GM23338 (cell line): ENCODE measurements around the gene TMCO5A. TPM values are rescaled to one million over a fixed set of nuclear protein-coding genes. Genes with fewer than 3 reads are reported as not detected.

Experiments
- ATAC-seq: fragments of 200-7000 bp; cut with Tn5 transposase; 3 replicates; pipeline ENCODE4 v1.9.1; 2020
- DNase-seq: peaks from one replicate; pipeline ENCODE4 v3.0.0-alpha.2; 2015; ENCODE audit warnings: low spot score
- H2AFZ ChIP-seq: fragments of 200-600 bp; sonication (generic); 2 replicates; pipeline ENCODE4 v1.8.0; 2016; ENCODE audit warnings: antibody characterized with exemption, mild to moderate bottlenecking, moderate library complexity
- H3F3A ChIP-seq: fragments of 200-600 bp; sonication (generic); replicated peaks from 2 replicates; pipeline ENCODE4 v1.8.0; 2017; ENCODE audit warnings: antibody characterized with exemption, mixed run types, low read depth
- H3K27ac ChIP-seq: fragments of 200-600 bp; sonication (generic); 2 replicates; pipeline ENCODE4 v1.6.1; 2016; ENCODE audit warnings: low read depth
- H3K27me3 ChIP-seq: fragments of 200-600 bp; sonication (generic); 2 replicates; pipeline ENCODE4 v1.8.0; 2016; ENCODE audit warnings: mild to moderate bottlenecking, mixed run types, moderate library complexity; ENCODE audit not compliant: insufficient read depth
- H3K36me3 ChIP-seq: fragments of 200-600 bp; sonication (generic); 2 replicates; pipeline ENCODE4 v1.8.0; 2016; ENCODE audit warnings: mild to moderate bottlenecking; ENCODE audit not compliant: insufficient read depth
- H3K4me1 ChIP-seq: fragments of 200-600 bp; sonication (generic); 2 replicates; pipeline ENCODE4 v1.8.0; 2016; ENCODE audit warnings: mild to moderate bottlenecking, moderate library complexity; ENCODE audit not compliant: insufficient read depth
- H3K4me2 ChIP-seq: fragments of 200-600 bp; sonication (generic); 2 replicates; pipeline ENCODE4 v1.7.1; 2017; ENCODE audit warnings: mixed run types
- H3K4me3 ChIP-seq: fragments of 200-600 bp; sonication (generic); 2 replicates; pipeline ENCODE4 v1.6.1; 2016; ENCODE audit warnings: mixed run types
- H3K79me2 ChIP-seq: fragments of 200-600 bp; sonication (generic); replicated peaks from 2 replicates; pipeline ENCODE4 v1.8.0; 2017; ENCODE audit warnings: mild to moderate bottlenecking; ENCODE audit not compliant: insufficient read depth
- H3K9me2 ChIP-seq: fragments of 200-600 bp; sonication (generic); 2 replicates; pipeline ENCODE4 v1.8.0; 2017; ENCODE audit not compliant: insufficient read depth
- H4K20me1 ChIP-seq: fragments of 200-600 bp; sonication (generic); replicated peaks from 2 replicates; pipeline ENCODE4 v1.8.0; 2017; ENCODE audit warnings: mild to moderate bottlenecking; ENCODE audit not compliant: insufficient read depth
- H3K27ac Mint-ChIP-seq: 2 replicates; pipeline ENCODE4 v1.8.0; 2020; ENCODE audit warnings: inconsistent platforms, mild to moderate bottlenecking, moderate library complexity, mixed read lengths
- H3K27me3 Mint-ChIP-seq: 3 replicates; pipeline ENCODE4 v1.8.0; 2022; ENCODE audit warnings: low read depth, mild to moderate bottlenecking, moderate library complexity, mixed read lengths, inconsistent platforms; ENCODE audit not compliant: insufficient read depth, poor library complexity
- H3K36me3 Mint-ChIP-seq: 3 replicates; pipeline ENCODE4 v1.8.0; 2021; ENCODE audit warnings: low read depth, mild to moderate bottlenecking, inconsistent platforms, moderate library complexity, mixed read lengths
- H3K4me1 Mint-ChIP-seq: 3 replicates; pipeline ENCODE4 v1.8.0; 2020; ENCODE audit warnings: mild to moderate bottlenecking, inconsistent platforms, mixed read lengths
- H3K4me3 Mint-ChIP-seq: 3 replicates; pipeline ENCODE4 v1.8.0; 2021; ENCODE audit warnings: moderate library complexity, mild to moderate bottlenecking, inconsistent platforms, mixed read lengths
- H3K9me3 Mint-ChIP-seq: 3 replicates; pipeline ENCODE4 v1.8.0; 2020; ENCODE audit warnings: moderate library complexity, mild to moderate bottlenecking, inconsistent platforms, mixed read lengths
- CREB1 ChIP-seq: fragments of 250-450 bp; sonication (Bioruptor Pico); IDR thresholded peaks from 2 replicates; pipeline ENCODE4 v1.5.0; 2020; ENCODE audit warnings: low read depth, mild to moderate bottlenecking, moderate library complexity
- EZH2 ChIP-seq: fragments of 200-600 bp; sonication (generic); IDR thresholded peaks from one replicate; pipeline ENCODE4 v1.8.0; 2017; ENCODE audit warnings: antibody characterized with exemption, mild to moderate bottlenecking, low read depth; ENCODE audit not compliant: unreplicated experiment
- EZH2phosphoT487 ChIP-seq: fragments of 200-600 bp; sonication (generic); IDR thresholded peaks from one replicate; pipeline ENCODE4 v1.8.1; 2018; ENCODE audit warnings: antibody characterized with exemption; ENCODE audit not compliant: unreplicated experiment
- JUNB ChIP-seq: IDR thresholded peaks from one replicate; pipeline ENCODE4 v1.6.1; 2016; ENCODE audit warnings: antibody characterized with exemption; ENCODE audit not compliant: unreplicated experiment
- NANOG ChIP-seq: IDR thresholded peaks from 2 replicates; pipeline ENCODE4 v1.6.1; 2016; ENCODE audit warnings: antibody characterized with exemption, borderline replicate concordance
- POLR2AphosphoS5 ChIP-seq: IDR thresholded peaks from 2 replicates; pipeline ENCODE4 v1.6.1; 2016; ENCODE audit warnings: antibody characterized with exemption, low read depth
- STAT1 ChIP-seq: IDR thresholded peaks from one replicate; pipeline ENCODE4 v1.6.1; 2016; ENCODE audit warnings: antibody characterized with exemption; ENCODE audit not compliant: unreplicated experiment
- ZNF114 ChIP-seq: fragments of 250-450 bp; sonication (Bioruptor Pico); IDR thresholded peaks from 2 replicates; pipeline ENCODE4 v1.5.0; 2020; ENCODE audit warnings: mild to moderate bottlenecking, moderate library complexity
- ZNF331 ChIP-seq: fragments of 250-450 bp; sonication (Bioruptor Pico); IDR thresholded peaks from 2 replicates; pipeline ENCODE4 v1.5.0; 2020; ENCODE audit warnings: low read depth, mild to moderate bottlenecking, moderate library complexity
- long read RNA-seq: library from polyadenylated mRNA; unstranded; transcript quantifications from one replicate; pipeline ENCODE4 v2.0.0, GENCODE V29; 2020; ENCODE audit not compliant: unreplicated experiment
- polyA plus RNA-seq: library from polyadenylated mRNA; unstranded; fragments of >200 nt; fragmentation: Nextera tagmentation; extraction: Ambion mirVana; gene quantifications from 2 replicates; pipeline ENCODE4 v1.2.1, GENCODE V29; 2016
- total RNA-seq: library from RNA; depleted of rRNA; stranded (reverse); fragments of >200 nt; shearing (Covaris generic); gene quantifications from 2 replicates; pipeline ENCODE4 v1.2.3, GENCODE V29; 2014; rRNA removed
- TF ChIP-seq, protein P1 (sequence below): IDR thresholded peaks from one replicate; pipeline ENCODE4 v1.6.1; 2018; ENCODE audit warnings: antibody characterized with exemption; ENCODE audit not compliant: unreplicated experiment
- TF ChIP-seq, protein P2 (sequence below): fragments of 250-450 bp; sonication (Bioruptor Pico); IDR thresholded peaks from 2 replicates; pipeline ENCODE4 v1.5.0; 2020; ENCODE audit warnings: mild to moderate bottlenecking, moderate library complexity

TMCO5A gene
- total RNA-seq (not detected in 2 replicates), polyA plus RNA-seq (not detected in 2 replicates)
- long read RNA-seq: 0 reads

DNA sequence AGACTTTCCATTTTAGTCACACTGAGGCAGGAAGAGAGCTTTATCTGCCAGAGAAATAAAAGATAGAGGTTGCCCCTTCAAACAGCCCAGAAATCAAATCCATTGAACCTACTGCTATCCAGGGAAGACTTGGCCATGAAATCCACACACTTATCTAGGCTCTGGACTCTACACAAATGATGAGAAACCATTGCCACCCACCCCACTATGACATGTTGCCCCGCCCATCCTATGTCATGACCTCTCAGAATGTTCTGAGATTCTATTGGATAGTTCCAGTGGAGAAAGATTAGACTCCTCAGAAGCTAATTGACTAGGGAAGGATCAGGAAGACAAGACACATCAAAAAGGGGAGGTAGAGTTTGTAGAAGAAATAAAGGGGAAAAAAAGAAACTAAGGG, at the start of gene TMCO5A:
TSS of gene TMCO5A (plus strand) at position 301 of the 400 bp plus-strand sequence. CDS start 1,684 bp downstream, outside the sequence.
- Mint-ChIP-seq H3K27me3 (peaks cover 4% of the 10 kb centered on the region), H3K4me3 (no peak within 1 kb of the TSS), H3K36me3 (no peaks in the 10 kb centered on the region), H3K27ac (no peak within 1 kb of the TSS), H3K4me1 (no peaks in the 10 kb centered on the region), H3K9me3 (no peaks in the 10 kb centered on the region; the same call in 2 of the 3 replicates)
- no peak within 1 kb of the TSS for H2AFZ ChIP-seq
- TF ChIP-seq ZNF331 (CRISPR knock-in tag): no peak
- TF ChIP-seq ZNF114 (CRISPR knock-in tag): no peak
- TF ChIP-seq EZH2: no peak
- TF ChIP-seq JUNB: no peak
- no peak within 1 kb of the TSS for H3K4me3 ChIP-seq
- H3K36me3 ChIP-seq: no peaks in the 10 kb centered on the region
- peaks cover 15% of the 10 kb centered on the region; the same call in 1 of the 2 replicates for H3K9me2 ChIP-seq
- H3K27ac ChIP-seq: no peak within 1 kb of the TSS
- ATAC-seq (no peak), DNase-seq (no peak)
- no peaks in the 10 kb centered on the region for H3K27me3 ChIP-seq
- H3K4me1 ChIP-seq: no peaks in the 10 kb centered on the region
- no peaks in the 10 kb centered on the region for H3K79me2 ChIP-seq
- no peak within 1 kb of the TSS for H3K4me2 ChIP-seq
- H3F3A ChIP-seq: no peaks in the 10 kb centered on the region
- H4K20me1 ChIP-seq: no peaks in the 10 kb centered on the region

DNA sequence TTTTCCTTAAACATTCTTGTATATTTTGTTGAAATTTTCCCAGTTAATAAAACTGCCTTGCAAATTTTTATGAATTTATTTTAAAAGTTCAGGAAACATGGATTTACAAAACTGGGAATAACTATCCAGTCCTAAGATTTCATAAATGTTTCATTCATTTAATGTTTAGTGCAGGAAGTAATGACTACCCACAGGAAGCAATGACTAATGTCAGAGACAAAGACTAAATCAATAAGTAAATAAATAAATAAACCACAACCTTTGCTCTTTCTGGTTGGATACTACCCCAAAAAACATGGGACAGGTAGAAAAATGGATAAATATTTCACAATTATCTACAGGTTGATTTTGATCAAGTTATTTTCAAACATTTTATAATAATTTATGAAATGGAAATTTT, 48.8 kb upstream of the TMCO5A start:
- Histone ChIP-seq H3K79me2 (no peaks in the 10 kb centered on the region), H3K27ac (no peak overlapping the region), H3F3A (no peaks in the 10 kb centered on the region), H3K4me3 (no peak overlapping the region), H3K27me3 (no peaks in the 10 kb centered on the region), H3K36me3 (no peaks in the 10 kb centered on the region), H3K9me2 (no peaks in the 10 kb centered on the region; the same call in 1 of the 2 replicates), H3K4me2 (no peak overlapping the region), H4K20me1 (no peaks in the 10 kb centered on the region), H2AFZ (no peak overlapping the region), H3K4me1 (no peaks in the 10 kb centered on the region)
- Mint-ChIP-seq H3K4me1 (no peaks in the 10 kb centered on the region), H3K4me3 (no peak overlapping the region), H3K9me3 (no peaks in the 10 kb centered on the region), H3K27ac (no peak overlapping the region), H3K36me3 (no peaks in the 10 kb centered on the region), H3K27me3 (peaks cover 2% of the 10 kb centered on the region)
- DNase-seq: no peak
- ATAC-seq: no peak
- no peak for TF ChIP-seq POLR2AphosphoS5
- TF ChIP-seq, protein P1, sequence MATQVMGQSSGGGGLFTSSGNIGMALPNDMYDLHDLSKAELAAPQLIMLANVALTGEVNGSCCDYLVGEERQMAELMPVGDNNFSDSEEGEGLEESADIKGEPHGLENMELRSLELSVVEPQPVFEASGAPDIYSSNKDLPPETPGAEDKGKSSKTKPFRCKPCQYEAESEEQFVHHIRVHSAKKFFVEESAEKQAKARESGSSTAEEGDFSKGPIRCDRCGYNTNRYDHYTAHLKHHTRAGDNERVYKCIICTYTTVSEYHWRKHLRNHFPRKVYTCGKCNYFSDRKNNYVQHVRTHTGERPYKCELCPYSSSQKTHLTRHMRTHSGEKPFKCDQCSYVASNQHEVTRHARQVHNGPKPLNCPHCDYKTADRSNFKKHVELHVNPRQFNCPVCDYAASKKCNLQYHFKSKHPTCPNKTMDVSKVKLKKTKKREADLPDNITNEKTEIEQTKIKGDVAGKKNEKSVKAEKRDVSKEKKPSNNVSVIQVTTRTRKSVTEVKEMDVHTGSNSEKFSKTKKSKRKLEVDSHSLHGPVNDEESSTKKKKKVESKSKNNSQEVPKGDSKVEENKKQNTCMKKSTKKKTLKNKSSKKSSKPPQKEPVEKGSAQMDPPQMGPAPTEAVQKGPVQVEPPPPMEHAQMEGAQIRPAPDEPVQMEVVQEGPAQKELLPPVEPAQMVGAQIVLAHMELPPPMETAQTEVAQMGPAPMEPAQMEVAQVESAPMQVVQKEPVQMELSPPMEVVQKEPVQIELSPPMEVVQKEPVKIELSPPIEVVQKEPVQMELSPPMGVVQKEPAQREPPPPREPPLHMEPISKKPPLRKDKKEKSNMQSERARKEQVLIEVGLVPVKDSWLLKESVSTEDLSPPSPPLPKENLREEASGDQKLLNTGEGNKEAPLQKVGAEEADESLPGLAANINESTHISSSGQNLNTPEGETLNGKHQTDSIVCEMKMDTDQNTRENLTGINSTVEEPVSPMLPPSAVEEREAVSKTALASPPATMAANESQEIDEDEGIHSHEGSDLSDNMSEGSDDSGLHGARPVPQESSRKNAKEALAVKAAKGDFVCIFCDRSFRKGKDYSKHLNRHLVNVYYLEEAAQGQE: no peak
- TF ChIP-seq EZH2phosphoT487: no peak
- no peak for TF ChIP-seq ZNF114 (CRISPR knock-in tag)
- TF ChIP-seq, protein P2, sequence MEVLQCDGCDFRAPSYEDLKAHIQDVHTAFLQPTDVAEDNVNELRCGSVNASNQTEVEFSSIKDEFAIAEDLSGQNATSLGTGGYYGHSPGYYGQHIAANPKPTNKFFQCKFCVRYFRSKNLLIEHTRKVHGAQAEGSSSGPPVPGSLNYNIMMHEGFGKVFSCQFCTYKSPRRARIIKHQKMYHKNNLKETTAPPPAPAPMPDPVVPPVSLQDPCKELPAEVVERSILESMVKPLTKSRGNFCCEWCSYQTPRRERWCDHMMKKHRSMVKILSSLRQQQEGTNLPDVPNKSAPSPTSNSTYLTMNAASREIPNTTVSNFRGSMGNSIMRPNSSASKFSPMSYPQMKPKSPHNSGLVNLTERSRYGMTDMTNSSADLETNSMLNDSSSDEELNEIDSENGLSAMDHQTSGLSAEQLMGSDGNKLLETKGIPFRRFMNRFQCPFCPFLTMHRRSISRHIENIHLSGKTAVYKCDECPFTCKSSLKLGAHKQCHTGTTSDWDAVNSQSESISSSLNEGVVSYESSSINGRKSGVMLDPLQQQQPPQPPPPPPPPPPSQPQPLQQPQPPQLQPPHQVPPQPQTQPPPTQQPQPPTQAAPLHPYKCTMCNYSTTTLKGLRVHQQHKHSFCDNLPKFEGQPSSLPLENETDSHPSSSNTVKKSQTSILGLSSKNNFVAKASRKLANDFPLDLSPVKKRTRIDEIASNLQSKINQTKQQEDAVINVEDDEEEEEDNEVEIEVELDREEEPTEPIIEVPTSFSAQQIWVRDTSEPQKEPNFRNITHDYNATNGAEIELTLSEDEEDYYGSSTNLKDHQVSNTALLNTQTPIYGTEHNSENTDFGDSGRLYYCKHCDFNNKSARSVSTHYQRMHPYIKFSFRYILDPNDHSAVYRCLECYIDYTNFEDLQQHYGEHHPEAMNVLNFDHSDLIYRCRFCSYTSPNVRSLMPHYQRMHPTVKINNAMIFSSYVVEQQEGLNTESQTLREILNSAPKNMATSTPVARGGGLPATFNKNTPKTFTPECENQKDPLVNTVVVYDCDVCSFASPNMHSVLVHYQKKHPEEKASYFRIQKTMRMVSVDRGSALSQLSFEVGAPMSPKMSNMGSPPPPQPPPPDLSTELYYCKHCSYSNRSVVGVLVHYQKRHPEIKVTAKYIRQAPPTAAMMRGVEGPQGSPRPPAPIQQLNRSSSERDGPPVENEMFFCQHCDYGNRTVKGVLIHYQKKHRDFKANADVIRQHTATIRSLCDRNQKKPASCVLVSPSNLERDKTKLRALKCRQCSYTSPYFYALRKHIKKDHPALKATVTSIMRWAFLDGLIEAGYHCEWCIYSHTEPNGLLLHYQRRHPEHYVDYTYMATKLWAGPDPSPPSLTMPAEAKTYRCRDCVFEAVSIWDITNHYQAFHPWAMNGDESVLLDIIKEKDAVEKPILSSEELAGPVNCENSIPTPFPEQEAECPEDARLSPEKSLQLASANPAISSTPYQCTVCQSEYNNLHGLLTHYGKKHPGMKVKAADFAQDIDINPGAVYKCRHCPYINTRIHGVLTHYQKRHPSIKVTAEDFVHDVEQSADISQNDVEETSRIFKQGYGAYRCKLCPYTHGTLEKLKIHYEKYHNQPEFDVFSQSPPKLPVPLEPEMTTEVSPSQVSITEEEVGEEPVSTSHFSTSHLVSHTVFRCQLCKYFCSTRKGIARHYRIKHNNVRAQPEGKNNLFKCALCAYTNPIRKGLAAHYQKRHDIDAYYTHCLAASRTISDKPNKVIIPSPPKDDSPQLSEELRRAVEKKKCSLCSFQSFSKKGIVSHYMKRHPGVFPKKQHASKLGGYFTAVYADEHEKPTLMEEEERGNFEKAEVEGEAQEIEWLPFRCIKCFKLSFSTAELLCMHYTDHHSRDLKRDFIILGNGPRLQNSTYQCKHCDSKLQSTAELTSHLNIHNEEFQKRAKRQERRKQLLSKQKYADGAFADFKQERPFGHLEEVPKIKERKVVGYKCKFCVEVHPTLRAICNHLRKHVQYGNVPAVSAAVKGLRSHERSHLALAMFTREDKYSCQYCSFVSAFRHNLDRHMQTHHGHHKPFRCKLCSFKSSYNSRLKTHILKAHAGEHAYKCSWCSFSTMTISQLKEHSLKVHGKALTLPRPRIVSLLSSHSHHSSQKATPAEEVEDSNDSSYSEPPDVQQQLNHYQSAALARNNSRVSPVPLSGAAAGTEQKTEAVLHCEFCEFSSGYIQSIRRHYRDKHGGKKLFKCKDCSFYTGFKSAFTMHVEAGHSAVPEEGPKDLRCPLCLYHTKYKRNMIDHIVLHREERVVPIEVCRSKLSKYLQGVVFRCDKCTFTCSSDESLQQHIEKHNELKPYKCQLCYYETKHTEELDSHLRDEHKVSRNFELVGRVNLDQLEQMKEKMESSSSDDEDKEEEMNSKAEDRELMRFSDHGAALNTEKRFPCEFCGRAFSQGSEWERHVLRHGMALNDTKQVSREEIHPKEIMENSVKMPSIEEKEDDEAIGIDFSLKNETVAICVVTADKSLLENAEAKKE: no peak
- TF ChIP-seq NANOG: no peak
- TF ChIP-seq ZNF331 (CRISPR knock-in tag): no peak
- TF ChIP-seq JUNB: no peak
- no peak for TF ChIP-seq CREB1
- TF ChIP-seq EZH2: no peak
- no peak for TF ChIP-seq STAT1
